ENCODE results near the gene DNAJC5.
"Not testable (repeated sequence)": the region's sequence is repeated elsewhere in the genome, so short reads cannot be mapped to it uniquely, and the experiment has no call there.

DNAJC5 gene

GRCh38 chr20:63915471-63915870 lies 20.5 kb downstream of the DNAJC5 start:
- no peak for DNase-seq

- DNase-seq = not testable (repeated sequence)
Measured at GRCh38 chr20:63916371-63916939, 21.5 kb downstream of the DNAJC5 start.

GRCh38 chr20:63917811-63918210 lies 22.9 kb downstream of the DNAJC5 start:
- DNase-seq = peak; percentile 29

GRCh38 chr20:63919130-63919529 lies 24.2 kb downstream of the DNAJC5 start:
- no peak for DNase-seq

GRCh38 chr20:63920226-63920625 lies 25.3 kb downstream of the DNAJC5 start:
- DNase-seq = no peak

GRCh38 chr20:63923651-63924050 lies 28.7 kb downstream of the DNAJC5 start:
- DNase-seq = no peak

GRCh38 chr20:63924241-63924640 lies 29.3 kb downstream of the DNAJC5 start:
- no peak for DNase-seq

- DNase-seq = no peak
Measured at GRCh38 chr20:63926298-63926697, 31.4 kb downstream of the DNAJC5 start.

GRCh38 chr20:63929071-63929470 lies 34.1 kb downstream of the DNAJC5 start:
- DNase-seq = no peak

- not testable (repeated sequence) for DNase-seq
Measured at GRCh38 chr20:63929473-63929883, 34.6 kb downstream of the DNAJC5 start.

- DNase-seq = no peak
Measured at GRCh38 chr20:63930971-63931553, 36.1 kb downstream of the DNAJC5 start.

GRCh38 chr20:63931735-63932134 lies 36.8 kb downstream of the DNAJC5 start:
- DNase-seq = no peak

- DNase-seq = no peak
Measured at GRCh38 chr20:63932606-63933160, 37.8 kb downstream of the DNAJC5 start.

- no peak for DNase-seq
Measured at GRCh38 chr20:63933646-63934045, 38.7 kb downstream of the DNAJC5 start.

- DNase-seq = no peak
Measured at GRCh38 chr20:63934271-63935068, 39.5 kb downstream of the DNAJC5 start.

- no peak for DNase-seq
Measured at GRCh38 chr20:63935447-63935846, 40.5 kb downstream of the DNAJC5 start.

GRCh38 chr20:63937596-63937995 lies 42.7 kb downstream of the DNAJC5 start:
- peak; percentile 1 for DNase-seq

- peak; percentile 17 for DNase-seq
Measured at GRCh38 chr20:63939061-63939935, 44.4 kb downstream of the DNAJC5 start.

- peak; percentile 5 for DNase-seq
Measured at GRCh38 chr20:63940071-63940471, 45.1 kb downstream of the DNAJC5 start.

- no peak for DNase-seq
Measured at GRCh38 chr20:63940472-63941266, 45.7 kb downstream of the DNAJC5 start.

- DNase-seq = peak; percentile 78
Measured at GRCh38 chr20:63941282-63942081, 46.6 kb downstream of the DNAJC5 start.

All from stimulated activated CD4-positive, alpha-beta T cell treated with anti-CD3 and anti-CD28 coated beads, Interleukin-15, amount 100 ng/mL, for 24 hours (primary cell).